Naive thymus-derived CD4-positive, alpha-beta T cell (primary cell): ENCODE data around the gene BCL2L11. TPM values are rescaled to one million over a fixed set of nuclear protein-coding genes. Genes with fewer than 3 reads are reported as not detected.

ENCODE experiments used
- ATAC-seq: fragments of 150-1000 bp; cut with Tn5 transposase; 2 replicates; pipeline ENCODE4 v1.10.0; 2021; ENCODE audit warnings: mild to moderate bottlenecking, moderate library complexity
- CTCF ChIA-PET: fragments of 350-600 bp; sonication (Branson Sonifier 250); formaldehyde crosslinking; loops from one replicate; lab custom pipeline; 2021; ENCODE audit warnings: antibody characterized with exemption; lab: Charles Lee
- POLR2A ChIA-PET: fragments of 350-600 bp; sonication (Branson Sonifier 250); formaldehyde crosslinking; loops from one replicate; lab custom pipeline; 2021; ENCODE audit warnings: antibody characterized with exemption, inconsistent platforms; lab: Charles Lee
- DNase-seq, 9 donors: peaks; one replicate each; pipeline versions ENCODE4 v3.0.0 to v3.0.0-alpha.2; 2020 to 2022; ENCODE audit warnings: mixed read lengths in 1 of 9
- H3K27ac ChIP-seq: one replicate; pipeline ENCODE4 v1.7.0; 2013; ENCODE audit warnings: mild to moderate bottlenecking, low read depth, low read length, moderate library complexity
- H3K27me3 ChIP-seq, 2 donors: one replicate each; pipeline ENCODE4 v1.7.0; 2013; ENCODE audit warnings: low read length in 2 of 2, mild to moderate bottlenecking in 2 of 2, moderate library complexity in 2 of 2; ENCODE audit not compliant: control insufficient read depth in 2 of 2, insufficient read depth in 2 of 2
- H3K36me3 ChIP-seq, 3 experiments: 1 replicate in 2 of 3; 2 replicates in 1 of 3; pipeline ENCODE4 v1.7.0; 2013; ENCODE audit warnings: low read length in 3 of 3, mild to moderate bottlenecking in 3 of 3, moderate library complexity in 1 of 3; ENCODE audit not compliant: insufficient read depth in 3 of 3, control insufficient read depth in 2 of 3
- H3K4me1 ChIP-seq, 2 donors: one replicate each; pipeline ENCODE4 v1.7.0; 2013; ENCODE audit warnings: low read length in 2 of 2, mild to moderate bottlenecking in 2 of 2, moderate library complexity in 1 of 2; ENCODE audit not compliant: control insufficient read depth in 2 of 2, insufficient read depth in 2 of 2
- H3K4me3 ChIP-seq: 2 replicates; pipeline ENCODE4 v1.7.0; 2013; ENCODE audit warnings: mild to moderate bottlenecking, low read length
- H3K9me3 ChIP-seq, 3 experiments: 1 replicate in 2 of 3; 2 replicates in 1 of 3; pipeline ENCODE4 v1.7.0; 2013; ENCODE audit warnings: low read length in 3 of 3; ENCODE audit not compliant: control insufficient read depth in 2 of 3
- H3K27ac Mint-ChIP-seq, 9 donors: one replicate each; pipeline ENCODE4 v1.8.0; 2020 to 2022; ENCODE audit warnings: mixed read lengths in 9 of 9, mild to moderate bottlenecking in 8 of 9, moderate library complexity in 5 of 9, inconsistent platforms in 2 of 9
- H3K27me3 Mint-ChIP-seq, 5 donors: one replicate each; pipeline ENCODE4 v1.8.0; 2021 to 2022; ENCODE audit warnings: mixed read lengths in 5 of 5, mild to moderate bottlenecking in 1 of 5
- H3K36me3 Mint-ChIP-seq, 5 donors: one replicate each; pipeline ENCODE4 v1.8.0; 2020 to 2022; ENCODE audit warnings: mixed read lengths in 5 of 5, mild to moderate bottlenecking in 3 of 5, inconsistent platforms in 1 of 5
- H3K4me1 Mint-ChIP-seq, 7 donors: one replicate each; pipeline ENCODE4 v1.8.0; 2020 to 2022; ENCODE audit warnings: mixed read lengths in 7 of 7, mild to moderate bottlenecking in 3 of 7, inconsistent platforms in 1 of 7
- H3K4me3 Mint-ChIP-seq, 10 donors: one replicate each; pipeline ENCODE4 v1.8.0; 2020 to 2022; ENCODE audit warnings: mild to moderate bottlenecking in 10 of 10, mixed read lengths in 10 of 10, moderate library complexity in 6 of 10, inconsistent platforms in 2 of 10
- H3K9me3 Mint-ChIP-seq, 11 donors: one replicate each; pipeline ENCODE4 v1.8.0; 2020 to 2022; ENCODE audit warnings: mixed read lengths in 11 of 11, mild to moderate bottlenecking in 4 of 11, inconsistent platforms in 1 of 11, moderate library complexity in 1 of 11
- intact Hi-C, 2 donors: fragments of 100-400 bp; cut with micrococcal nuclease; formaldehyde crosslinking; loops; one replicate each; pipeline ENCODE4 v1.15.1; 2023
- polyA plus RNA-seq, 2 donors: library from polyadenylated mRNA; unstranded; fragments of 300-500 nt; fragmentation: Illumina TruSeq; gene quantifications; one replicate each; pipeline ENCODE4 v1.2.3, GENCODE V29; 2021
- total RNA-seq, 6 experiments: library from RNA in 5 of 6; stranded (reverse) in 5 of 6; gene quantifications; 1 replicate in 5 of 6; 2 replicates in 1 of 6; pipeline ENCODE4 v1.2.3 and lab custom pipeline; 2021 to 2026

The BCL2L11 gene
- total and polyA plus RNA-seq, 7 experiments from 2014 or later: 12.3 to 67.6 (median 38.5) TPM

DNA sequence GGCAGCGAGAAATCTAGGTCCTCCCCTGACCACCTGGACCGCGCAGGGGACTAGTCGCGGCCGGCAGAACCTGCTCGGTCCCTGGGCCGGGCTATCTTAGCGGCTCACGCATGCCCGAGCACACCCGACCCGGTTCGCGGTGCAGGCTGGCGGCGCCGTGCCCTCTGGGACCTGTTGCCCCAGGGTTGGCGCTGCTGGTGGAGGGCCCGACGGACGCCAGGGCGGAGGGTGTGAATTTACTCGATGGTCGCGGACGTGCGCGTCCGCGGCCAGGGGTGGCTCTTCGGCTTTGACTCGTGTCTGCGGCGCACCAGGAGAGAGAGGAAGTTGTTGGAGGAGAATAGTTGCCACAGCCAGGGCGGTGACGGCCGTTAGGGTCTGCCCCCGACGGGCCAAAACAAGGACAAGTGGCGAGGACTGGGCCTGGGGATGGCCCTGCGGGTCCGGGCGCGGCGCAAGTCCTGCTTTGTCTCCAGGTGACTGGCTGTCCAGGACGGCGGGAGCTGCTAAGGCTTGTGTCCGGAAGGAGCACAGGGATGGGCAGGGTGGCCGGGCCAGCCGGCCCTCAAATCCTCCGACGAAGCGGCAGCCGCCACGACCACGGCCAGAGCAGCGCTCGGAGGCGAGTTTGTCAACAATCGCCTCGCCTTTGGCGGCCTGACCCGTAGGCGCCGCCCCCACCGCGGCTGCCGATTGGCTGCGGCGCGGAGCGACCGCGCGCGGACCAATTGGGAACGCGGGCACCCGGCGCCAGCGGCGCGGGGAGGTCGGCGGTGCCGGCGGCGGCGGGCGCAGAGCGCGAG, 1.3 kb downstream of the BCL2L11 start:
- peak overlapping the region; percentile 87 for H3K4me3 ChIP-seq
- CTCF ChIA-PET: no interaction called here
- ATAC-seq (peak; percentile 74), DNase-seq (peak; percentile 55 to 91 (median 76))
- peaks cover 0 to 14% of the 10 kb centered on the region in 2 donors for H3K27me3 ChIP-seq
- no peaks in the 10 kb centered on the region for H3K9me3 Mint-ChIP-seq
- peak overlapping the region; percentile 92 to 96 (median 95) for H3K4me3 Mint-ChIP-seq
- no peaks in the 10 kb centered on the region for H3K9me3 ChIP-seq
- POLR2A ChIA-PET: no interaction called here
- peak overlapping the region in 8 of 9 donors; percentile 25 to 89 (median 78) for H3K27ac Mint-ChIP-seq
- peaks cover 19 to 36% of the 10 kb centered on the region in 2 donors for H3K4me1 ChIP-seq
- H3K27me3 Mint-ChIP-seq: peaks cover 14 to 38% (median 24%) of the 10 kb centered on the region in 5 donors
- H3K36me3 Mint-ChIP-seq: peaks cover 0 to 31% (median 17%) of the 10 kb centered on the region in 5 donors
- H3K4me1 Mint-ChIP-seq: peaks cover 29 to 66% (median 48%) of the 10 kb centered on the region in 7 donors
- H3K27ac ChIP-seq: peak overlapping the region; percentile 66
- intact Hi-C loops: loop anchor here (2.0 to 10.0 kb wide), 9 partner anchors 13 to 1640 kb away; partner anchors contain the start of genes ANAPC1 (in 1 of the 2), BUB1 (in 1 of the 2), CKAP2L (in 1 of the 2) and NPHP1 (in 1 of the 2)
- H3K36me3 ChIP-seq: peaks cover 0 to 16% (median 0%) of the 10 kb centered on the region in 3 experiments

DNA sequence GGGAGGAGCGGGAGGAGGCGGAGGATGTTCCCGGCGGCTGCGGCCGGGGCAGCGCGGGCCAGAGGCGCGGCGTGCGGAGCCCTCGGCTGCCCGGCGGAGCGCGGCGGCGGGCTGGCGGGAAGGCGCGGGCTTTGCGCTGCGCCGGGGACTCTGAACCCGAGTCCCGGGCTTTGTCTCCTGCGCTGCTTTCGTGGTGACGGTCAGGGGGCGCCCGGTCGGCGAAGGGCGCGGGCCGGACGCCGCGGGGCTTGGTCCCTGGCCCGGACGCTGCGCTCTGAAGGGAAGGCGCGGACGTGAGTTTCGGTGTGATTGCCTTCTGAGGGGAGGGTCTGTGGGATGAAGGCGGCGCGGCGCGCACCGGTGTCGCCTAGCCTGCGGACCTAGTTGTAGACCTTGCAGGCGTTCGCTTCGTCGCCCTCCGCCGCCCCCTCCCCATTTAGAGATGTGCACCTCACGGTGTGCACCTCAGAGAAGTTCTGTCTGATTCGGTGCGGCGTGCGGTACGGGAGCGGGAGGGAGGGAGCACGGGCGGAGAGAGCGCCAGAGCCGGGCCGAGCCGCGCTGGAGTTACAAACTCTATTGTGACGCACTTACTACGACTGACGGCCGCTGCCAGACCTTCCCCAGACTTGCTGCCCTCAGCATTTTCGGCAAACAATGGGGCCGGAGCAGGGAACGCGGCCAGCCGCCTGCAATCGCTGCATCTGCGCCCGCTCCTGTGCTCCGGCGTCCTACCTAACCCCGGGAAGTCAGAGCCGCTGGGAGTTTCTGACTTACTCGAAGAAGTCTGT, 2.1 kb downstream of the BCL2L11 start:
- no peak for ATAC-seq
- Mint-ChIP-seq H3K27me3 (peaks cover 11 to 34% (median 17%) of the 10 kb centered on the region in 5 donors), H3K4me3 (peak overlapping the region; percentile 82 to 96 (median 89)), H3K36me3 (peaks cover 0 to 34% (median 24%) of the 10 kb centered on the region in 5 donors), H3K4me1 (peaks cover 28 to 61% (median 48%) of the 10 kb centered on the region in 7 donors), H3K27ac (peak overlapping the region in 6 of 9 donors; percentile 12 to 70 (median 35)), H3K9me3 (no peaks in the 10 kb centered on the region)
- Histone ChIP-seq H3K4me3 (peak overlapping the region; percentile 66), H3K27ac (peak overlapping the region; percentile 56), H3K9me3 (no peaks in the 10 kb centered on the region), H3K4me1 (peaks cover 11 to 31% of the 10 kb centered on the region in 2 donors), H3K27me3 (peaks cover 0 to 10% of the 10 kb centered on the region in 2 donors), H3K36me3 (peaks cover 0 to 16% (median 0%) of the 10 kb centered on the region in 3 experiments)
- CTCF ChIA-PET: no interaction called here
- peak in 7 of 9 donors; percentile 14 to 52 (median 20) for DNase-seq
- intact Hi-C loops: loop anchor here (5.0 to 10.0 kb wide), 6 partner anchors 266 to 1639 kb away; partner anchors contain the start of genes ANAPC1 (in 1 of the 2), CKAP2L (in 1 of the 2), NPHP1 (in 1 of the 2) and ZC3H6 (in 1 of the 2)
- POLR2A ChIA-PET: no interaction called here

DNA sequence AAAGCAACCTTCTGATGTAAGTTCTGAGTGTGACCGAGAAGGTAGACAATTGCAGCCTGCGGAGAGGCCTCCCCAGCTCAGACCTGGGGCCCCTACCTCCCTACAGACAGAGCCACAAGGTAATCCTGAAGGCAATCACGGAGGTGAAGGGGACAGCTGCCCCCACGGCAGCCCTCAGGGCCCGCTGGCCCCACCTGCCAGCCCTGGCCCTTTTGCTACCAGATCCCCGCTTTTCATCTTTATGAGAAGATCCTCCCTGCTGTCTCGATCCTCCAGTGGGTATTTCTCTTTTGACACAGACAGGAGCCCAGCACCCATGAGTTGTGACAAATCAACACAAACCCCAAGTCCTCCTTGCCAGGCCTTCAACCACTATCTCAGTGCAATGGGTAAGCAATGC, 3.0 kb downstream of the BCL2L11 start:
- Histone ChIP-seq H3K27me3 (peaks cover 0 to 6% of the 10 kb centered on the region in 2 donors), H3K4me3 (no peak overlapping the region), H3K9me3 (no peaks in the 10 kb centered on the region), H3K4me1 (peaks cover 2 to 21% of the 10 kb centered on the region in 2 donors), H3K27ac (no peak overlapping the region), H3K36me3 (peaks cover 0 to 16% (median 0%) of the 10 kb centered on the region in 3 experiments)
- ATAC-seq (no peak), DNase-seq (no peak)
- Mint-ChIP-seq H3K4me3 (peak overlapping the region; percentile 54 to 92 (median 80)), H3K36me3 (peaks cover 0 to 42% (median 30%) of the 10 kb centered on the region in 5 donors), H3K9me3 (no peaks in the 10 kb centered on the region), H3K4me1 (peaks cover 22 to 54% (median 42%) of the 10 kb centered on the region in 7 donors), H3K27me3 (peaks cover 1 to 25% (median 8%) of the 10 kb centered on the region in 5 donors), H3K27ac (peak overlapping the region in 1 of 9 donors; percentile 83)
- CTCF ChIA-PET: no interaction called here
- POLR2A ChIA-PET: interaction anchor here (0.6 kb wide), 1 partner anchor 324 kb away, joined by 3 read pairs; no protein-coding TSS in a partner anchor
- intact Hi-C loops: loop anchor here (5.0 to 10.0 kb wide), 6 partner anchors 266 to 1639 kb away; partner anchors contain the start of genes ANAPC1 (in 1 of the 2), CKAP2L (in 1 of the 2), NPHP1 (in 1 of the 2) and ZC3H6 (in 1 of the 2)

GRCh38 chr2:111126581-111126980, 5.9 kb downstream of the BCL2L11 start:
- H3K27me3 Mint-ChIP-seq: peaks cover 0 to 12% (median 0%) of the 10 kb centered on the region in 5 donors

DNA sequence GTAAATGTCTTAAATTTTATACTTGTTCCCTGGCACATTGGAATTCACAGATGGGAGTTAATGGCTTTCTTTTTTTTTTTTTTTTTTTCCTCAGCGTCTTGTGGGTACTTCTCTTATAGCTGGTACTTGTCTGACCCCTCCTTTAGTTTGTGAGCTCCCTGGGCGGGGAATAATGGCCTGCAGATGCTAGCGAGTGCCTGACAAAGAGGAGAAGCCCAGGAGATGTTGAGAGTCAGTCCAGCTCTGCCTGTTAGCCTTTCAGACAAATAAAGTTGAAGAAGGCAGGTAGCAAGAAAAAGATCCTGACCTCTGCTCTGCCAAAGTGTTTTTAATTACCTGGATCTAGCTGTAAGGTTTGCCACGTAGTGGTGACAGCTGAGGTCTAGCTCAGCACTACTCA, 6.6 kb downstream of the BCL2L11 start:
- no peak overlapping the region for H3K27ac Mint-ChIP-seq
- no peaks in the 10 kb centered on the region for H3K27me3 ChIP-seq
- intact Hi-C loops: loop anchor here in 1 of 2 donors (10.0 kb wide), 1 partner anchor 923 kb away; the partner anchor contains the start of gene NPHP1

More at GRCh38 chr2:111126581-111126980, 5.9 kb downstream of the BCL2L11 start:
- Mint-ChIP-seq H3K4me3 (peak overlapping the region in 1 of 10 donors; percentile 5), H3K4me1 (peaks cover 30 to 60% (median 38%) of the 10 kb centered on the region in 7 donors), H3K27ac (no peak overlapping the region), H3K9me3 (no peaks in the 10 kb centered on the region), H3K36me3 (peaks cover 0 to 59% (median 51%) of the 10 kb centered on the region in 5 donors)
- no peaks in the 10 kb centered on the region for H3K9me3 ChIP-seq
- intact Hi-C loops: loop anchor here in 1 of 2 donors (10.0 kb wide), 1 partner anchor 922 kb away; the partner anchor contains the start of gene NPHP1
- CTCF ChIA-PET: interaction anchor here (1.1 kb wide), 1 partner anchor 9 kb away, joined by 3 read pairs; no protein-coding TSS in a partner anchor
- no peak for ATAC-seq
- H3K27me3 ChIP-seq: no peaks in the 10 kb centered on the region
- H3K4me3 ChIP-seq: no peak overlapping the region
- H3K4me1 ChIP-seq: peaks cover 0 to 9% of the 10 kb centered on the region in 2 donors
- DNase-seq: no peak
- H3K36me3 ChIP-seq: peaks cover 0 to 16% (median 0%) of the 10 kb centered on the region in 3 experiments
- POLR2A ChIA-PET: no interaction called here
- no peak overlapping the region for H3K27ac ChIP-seq

More for the DNA sequence above, 6.6 kb downstream of the BCL2L11 start:
- ChIA-PET CTCF (no interaction called here), POLR2A (no interaction called here)
- no peak overlapping the region for H3K4me3 ChIP-seq
- H3K4me3 Mint-ChIP-seq: no peak overlapping the region
- peaks cover 0 to 12% (median 0%) of the 10 kb centered on the region in 5 donors for H3K27me3 Mint-ChIP-seq
- H3K36me3 Mint-ChIP-seq: peaks cover 0 to 65% (median 56%) of the 10 kb centered on the region in 5 donors
- H3K4me1 Mint-ChIP-seq: peaks cover 24 to 65% (median 42%) of the 10 kb centered on the region in 7 donors
- H3K36me3 ChIP-seq: peaks cover 0 to 10% (median 0%) of the 10 kb centered on the region in 3 experiments
- no peak overlapping the region for H3K27ac ChIP-seq
- ATAC-seq (no peak), DNase-seq (no peak)
- H3K9me3 ChIP-seq: no peaks in the 10 kb centered on the region
- H3K9me3 Mint-ChIP-seq: no peaks in the 10 kb centered on the region
- peaks cover 0 to 9% of the 10 kb centered on the region in 2 donors for H3K4me1 ChIP-seq
